Stomach (tissue), 9 donors: ENCODE data around the gene CSGALNACT2. TPM values are rescaled to one million over a fixed set of nuclear protein-coding genes. Genes with fewer than 3 reads are reported as not detected.

ENCODE experiments used
- DNase-seq, 2 donors: peaks; one replicate each; pipeline versions ENCODE4 v3.0.0 to v3.0.0-alpha.2; 2013 to 2019
- H3K27ac ChIP-seq, 5 donors: fragments of 200-600 bp in 4 of 5; sonication (generic) in 4 of 5; one replicate each; pipeline ENCODE4 v1.5.1; 2013 to 2019; ENCODE audit warnings: mild to moderate bottlenecking in 1 of 5, moderate library complexity in 1 of 5
- H3K27me3 ChIP-seq, 3 donors: fragments of 200-600 bp; sonication (generic); one replicate each; pipeline ENCODE4 v1.5.1; 2017 to 2019; ENCODE audit warnings: mixed run types in 1 of 3
- H3K36me3 ChIP-seq, 4 donors: fragments of 200-600 bp; sonication (generic); 1 replicate in 3 of 4; 2 replicates in 1 of 4; pipeline ENCODE4 v1.5.1; 2016 to 2019
- H3K4me1 ChIP-seq, 4 donors: fragments of 200-600 bp; sonication (generic); one replicate each; pipeline ENCODE4 v1.5.1; 2016 to 2019
- H3K4me3 ChIP-seq, 4 donors: fragments of 200-600 bp; sonication (generic) in 3 of 4; one replicate each; pipeline ENCODE4 v1.5.1; 2016 to 2019; ENCODE audit warnings: mild to moderate bottlenecking in 1 of 4
- H3K9me3 ChIP-seq, 4 donors: fragments of 200-600 bp; sonication (generic); one replicate each; pipeline ENCODE4 v1.5.1; 2016 to 2019
- EP300 ChIP-seq: sonication (generic); formaldehyde crosslinking; IDR thresholded peaks from one replicate; pipeline ENCODE4 v1.6.1; 2017; ENCODE audit warnings: antibody characterized with exemption
- POLR2A ChIP-seq, 4 donors: fragments of 450-650 bp; IDR thresholded peaks; one replicate each; pipeline ENCODE4 v1.6.1; 2016; ENCODE audit warnings: antibody characterized with exemption in 4 of 4, control low read depth in 2 of 4, mild to moderate bottlenecking in 1 of 4, moderate library complexity in 1 of 4
- POLR2AphosphoS5 ChIP-seq, 3 donors: sonication (generic); formaldehyde crosslinking; IDR thresholded peaks; one replicate each; pipeline ENCODE4 v1.6.1; 2016; ENCODE audit warnings: antibody characterized with exemption in 3 of 3
- WGBS, 5 donors: extraction: QIAGEN DNeasy Blood & Tissue Kit in 3 of 5; methylation state at CpG; one replicate each; pipeline versions ENCODE4 v1.1.5 to v1.1.7; 2013 to 2018; 5-methylcytosine and 5-hydroxymethylcytosine counted together
- intact Hi-C: fragments of 100-400 bp; cut with DNase I; formaldehyde crosslinking; loops from one replicate; pipeline ENCODE4 v1.15.1; 2023; ENCODE audit warnings: low total_unique reads
- polyA plus RNA-seq, 3 donors: library from polyadenylated mRNA; stranded (reverse); fragments of 200-250 nt; gene quantifications; one replicate each; pipeline ENCODE4 v1.2.3, GENCODE V29; 2013
- total RNA-seq, 5 donors: library from RNA; depleted of rRNA; stranded (reverse); fragments of >200 nt; gene quantifications; one replicate each; pipeline versions ENCODE4 v1.1.0 to v1.2.3, GENCODE V29; 2014 to 2016
- TF ChIP-seq, protein P1 (sequence below), 7 experiments: fragments of 450-650 bp in 4 of 7; fragments of 200-600 bp in 3 of 7; sonication (generic) in 3 of 7; IDR thresholded peaks; one replicate each; pipeline ENCODE4 v1.5.1; 2016 to 2019; ENCODE audit warnings: antibody characterized with exemption in 7 of 7, control low read depth in 2 of 7, mild to moderate bottlenecking in 1 of 7
- donor health status: healthy with polysubstance abuse.
- donor health status: Bipolar disorder and iron deficiency.
- donor health status: healthy.

CSGALNACT2 gene
- total and polyA plus RNA-seq, 8 donors, result 2.0 to 30.1 (median 7.8) TPM

DNA sequence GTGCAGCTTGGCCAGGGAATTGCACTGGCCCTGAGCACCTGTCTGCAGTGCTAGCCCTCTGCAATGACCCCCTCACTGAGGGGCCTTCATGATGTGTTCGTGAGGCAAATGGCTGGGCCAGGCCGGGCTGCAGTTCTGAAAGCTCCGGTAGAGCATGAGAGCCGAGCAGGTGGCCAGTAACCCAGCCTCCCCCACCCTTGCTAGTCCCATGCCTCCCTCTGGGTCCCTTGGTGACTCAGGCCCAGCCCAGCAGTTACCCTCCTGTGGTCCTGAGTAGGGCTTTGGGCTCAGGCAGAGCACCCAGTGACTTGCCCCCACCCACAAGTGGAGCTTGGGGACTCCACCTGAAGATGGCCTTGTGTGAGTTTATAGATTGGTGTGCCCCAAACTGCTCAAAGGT, 16.1 kb upstream of the CSGALNACT2 start:
- H3K36me3 ChIP-seq, result no peaks in the 10 kb centered on the region
- DNase-seq, result peak in 1 of 2 donors; percentile 21
- WGBS, 5 donors, result 89 to 93% (median 90%) methylated on average over 4 of the region's 4 CpGs; no CpG with 5 or more reads in 1 of the 5 donors
- peaks cover 0 to 15% (median 0%) of the 10 kb centered on the region in 4 donors for H3K4me1 ChIP-seq
- H3K4me3 ChIP-seq, result no peak overlapping the region
- intact Hi-C loops, result no loop called here
- TF ChIP-seq POLR2AphosphoS5 (IDR thresholded peaks at IDR 0.05) (no peak), POLR2A (IDR thresholded peaks at IDR 0.05) (no peak), EP300 (no peak)
- TF ChIP-seq, protein P1, sequence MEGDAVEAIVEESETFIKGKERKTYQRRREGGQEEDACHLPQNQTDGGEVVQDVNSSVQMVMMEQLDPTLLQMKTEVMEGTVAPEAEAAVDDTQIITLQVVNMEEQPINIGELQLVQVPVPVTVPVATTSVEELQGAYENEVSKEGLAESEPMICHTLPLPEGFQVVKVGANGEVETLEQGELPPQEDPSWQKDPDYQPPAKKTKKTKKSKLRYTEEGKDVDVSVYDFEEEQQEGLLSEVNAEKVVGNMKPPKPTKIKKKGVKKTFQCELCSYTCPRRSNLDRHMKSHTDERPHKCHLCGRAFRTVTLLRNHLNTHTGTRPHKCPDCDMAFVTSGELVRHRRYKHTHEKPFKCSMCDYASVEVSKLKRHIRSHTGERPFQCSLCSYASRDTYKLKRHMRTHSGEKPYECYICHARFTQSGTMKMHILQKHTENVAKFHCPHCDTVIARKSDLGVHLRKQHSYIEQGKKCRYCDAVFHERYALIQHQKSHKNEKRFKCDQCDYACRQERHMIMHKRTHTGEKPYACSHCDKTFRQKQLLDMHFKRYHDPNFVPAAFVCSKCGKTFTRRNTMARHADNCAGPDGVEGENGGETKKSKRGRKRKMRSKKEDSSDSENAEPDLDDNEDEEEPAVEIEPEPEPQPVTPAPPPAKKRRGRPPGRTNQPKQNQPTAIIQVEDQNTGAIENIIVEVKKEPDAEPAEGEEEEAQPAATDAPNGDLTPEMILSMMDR (IDR thresholded peaks at IDR 0.05), result no peak
- H3K9me3 ChIP-seq, result no peaks in the 10 kb centered on the region
- H3K27ac ChIP-seq, result no peak overlapping the region
- H3K27me3 ChIP-seq, result no peaks in the 10 kb centered on the region

DNA sequence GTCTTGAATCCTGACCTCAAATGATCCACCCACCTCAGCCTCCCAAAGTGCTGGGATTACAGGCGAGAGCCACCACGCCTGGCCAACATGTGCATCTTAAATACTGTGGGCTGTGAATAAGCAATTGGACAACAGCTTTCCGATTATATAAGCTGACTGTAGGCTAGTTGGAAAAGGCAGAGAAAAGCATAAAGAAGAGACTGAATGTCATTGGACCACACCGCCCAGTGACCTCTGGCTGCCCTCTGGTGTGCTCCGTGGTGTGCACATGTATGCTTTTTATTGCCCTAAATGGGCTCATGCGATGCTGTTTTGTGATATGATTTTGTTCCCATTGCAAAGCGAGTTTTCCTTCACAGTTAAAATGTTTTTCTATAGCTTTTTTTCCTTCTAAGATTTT, 15.4 kb upstream of the CSGALNACT2 start:
- Histone ChIP-seq H3K9me3 (no peaks in the 10 kb centered on the region), H3K4me1 (peaks cover 0 to 15% (median 0%) of the 10 kb centered on the region in 4 donors), H3K27me3 (no peaks in the 10 kb centered on the region), H3K36me3 (no peaks in the 10 kb centered on the region), H3K4me3 (no peak overlapping the region), H3K27ac (no peak overlapping the region)
- TF ChIP-seq, protein P1 (IDR thresholded peaks at IDR 0.05), result no peak
- TF ChIP-seq EP300, result no peak
- no peak for TF ChIP-seq POLR2A (IDR thresholded peaks at IDR 0.05)
- TF ChIP-seq POLR2AphosphoS5 (IDR thresholded peaks at IDR 0.05), result no peak
- intact Hi-C loops, result no loop called here
- peak in 1 of 2 donors; percentile 11 for DNase-seq
- 84 to 95% (median 89%) methylated on average over 7 of the region's 7 CpGs for WGBS, 5 donors

DNA sequence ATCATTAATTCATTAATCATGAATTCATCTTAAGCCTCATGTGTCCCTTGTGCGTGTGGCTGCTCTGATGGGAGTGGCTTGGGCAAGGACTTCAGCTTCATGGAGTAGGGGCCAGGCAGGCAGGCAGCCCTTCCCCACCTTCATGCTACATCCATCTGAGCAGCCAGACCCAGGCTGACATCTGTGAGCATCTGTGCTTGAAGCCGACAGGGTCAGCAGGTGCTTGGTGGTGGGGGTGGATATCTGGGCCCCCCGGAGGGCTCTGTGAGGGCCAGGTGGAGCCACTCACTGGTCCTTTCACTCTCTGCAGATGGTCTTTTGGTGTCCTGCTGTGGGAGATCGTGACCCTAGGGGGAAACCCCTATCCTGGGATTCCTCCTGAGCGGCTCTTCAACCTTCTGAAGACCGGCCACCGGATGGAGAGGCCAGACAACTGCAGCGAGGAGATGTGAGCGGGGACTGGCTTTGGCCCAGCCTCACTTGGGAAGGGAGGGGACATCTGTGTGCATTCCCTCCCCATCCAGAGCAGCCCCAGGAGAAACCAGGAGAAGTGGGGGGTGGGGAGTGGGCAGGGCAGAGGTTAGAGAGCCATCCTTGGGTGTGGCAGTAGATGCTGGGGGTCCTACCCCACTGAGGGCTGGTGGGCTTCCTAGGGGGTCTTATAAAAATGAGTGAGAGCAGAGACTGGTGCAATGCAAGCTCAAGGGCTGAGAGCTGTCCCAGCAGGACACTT, 14.7 kb upstream of the CSGALNACT2 start:
- TF ChIP-seq, protein P1 (IDR thresholded peaks at IDR 0.05), result no peak
- TF ChIP-seq POLR2AphosphoS5 (IDR thresholded peaks at IDR 0.05) (no peak), POLR2A (IDR thresholded peaks at IDR 0.05) (no peak), EP300 (no peak)
- WGBS, 5 donors, result 75 to 89% (median 79%) methylated on average over 8 to 9 of the region's 9 CpGs
- intact Hi-C loops, result no loop called here
- peak in 1 of 2 donors; percentile 18 for DNase-seq
- no peaks in the 10 kb centered on the region for H3K9me3 ChIP-seq
- H3K4me1 ChIP-seq, result peaks cover 0 to 15% (median 0%) of the 10 kb centered on the region in 4 donors
- H3K27me3 ChIP-seq, result no peaks in the 10 kb centered on the region
- H3K36me3 ChIP-seq, result no peaks in the 10 kb centered on the region
- no peak overlapping the region for H3K4me3 ChIP-seq
- no peak overlapping the region for H3K27ac ChIP-seq

DNA sequence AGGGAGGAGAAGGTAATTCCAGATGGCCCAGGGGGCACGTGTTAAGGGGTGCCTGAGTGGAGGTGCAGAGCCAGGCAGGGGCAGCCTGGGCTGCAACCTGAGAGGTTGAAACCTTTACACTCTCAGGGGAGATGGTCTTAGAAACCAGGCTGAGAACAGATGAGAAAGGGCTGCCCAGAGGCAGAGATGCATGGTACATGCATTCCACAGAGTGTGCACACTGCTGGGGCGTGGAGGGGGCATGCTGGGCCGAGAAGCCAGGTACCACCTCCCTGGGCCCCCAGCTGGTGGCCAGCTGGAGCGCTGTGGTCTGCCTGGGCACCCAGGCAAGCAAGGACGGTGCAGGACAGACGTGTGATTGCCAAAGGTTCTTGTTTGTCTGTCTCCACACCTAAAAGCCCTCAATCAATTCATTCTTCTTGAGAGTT, 14.1 kb upstream of the CSGALNACT2 start:
- no peak for DNase-seq
- 67 to 86% (median 71%) methylated on average over 6 of the region's 6 CpGs for WGBS, 5 donors
- Histone ChIP-seq H3K27ac (no peak overlapping the region), H3K4me3 (no peak overlapping the region), H3K27me3 (no peaks in the 10 kb centered on the region), H3K9me3 (no peaks in the 10 kb centered on the region), H3K36me3 (no peaks in the 10 kb centered on the region), H3K4me1 (peaks cover 0 to 15% (median 1%) of the 10 kb centered on the region in 4 donors)
- intact Hi-C loops, result no loop called here
- TF ChIP-seq EP300, result no peak
- TF ChIP-seq, protein P1 (IDR thresholded peaks at IDR 0.05), result no peak
- TF ChIP-seq POLR2A (IDR thresholded peaks at IDR 0.05), result no peak
